ENCODE results near the gene SEC14L2. TPM values are rescaled to one million over a fixed set of nuclear protein-coding genes. Genes with fewer than 3 reads are reported as not detected.

The SEC14L2 gene
- total RNA-seq, 4 donors from 2014 or later, result 3.6 to 18.8 (median 13.3) TPM

DNA sequence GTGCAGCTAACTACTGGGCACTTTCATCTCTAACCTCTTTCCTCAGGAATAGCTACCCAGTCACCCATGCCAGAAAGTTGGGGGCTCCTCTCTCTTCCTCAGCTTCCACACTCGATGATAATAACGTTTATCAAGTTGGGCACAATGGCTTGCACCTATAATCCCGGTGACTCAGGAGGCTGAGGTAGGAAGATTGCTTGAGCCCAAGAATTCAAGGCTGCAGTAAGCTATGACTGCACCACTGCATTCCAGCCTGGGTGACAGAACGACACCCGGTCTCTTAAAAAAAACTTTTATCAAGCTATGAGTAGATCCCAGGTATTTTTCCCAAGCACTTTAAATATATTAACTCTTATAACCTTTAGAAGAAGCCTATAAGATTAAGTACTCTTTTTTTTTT, 42.2 kb upstream of the SEC14L2 start:
- TF ChIP-seq POLR2A (IDR thresholded peaks at IDR 0.05), result no peak
- TF ChIP-seq, protein P1, sequence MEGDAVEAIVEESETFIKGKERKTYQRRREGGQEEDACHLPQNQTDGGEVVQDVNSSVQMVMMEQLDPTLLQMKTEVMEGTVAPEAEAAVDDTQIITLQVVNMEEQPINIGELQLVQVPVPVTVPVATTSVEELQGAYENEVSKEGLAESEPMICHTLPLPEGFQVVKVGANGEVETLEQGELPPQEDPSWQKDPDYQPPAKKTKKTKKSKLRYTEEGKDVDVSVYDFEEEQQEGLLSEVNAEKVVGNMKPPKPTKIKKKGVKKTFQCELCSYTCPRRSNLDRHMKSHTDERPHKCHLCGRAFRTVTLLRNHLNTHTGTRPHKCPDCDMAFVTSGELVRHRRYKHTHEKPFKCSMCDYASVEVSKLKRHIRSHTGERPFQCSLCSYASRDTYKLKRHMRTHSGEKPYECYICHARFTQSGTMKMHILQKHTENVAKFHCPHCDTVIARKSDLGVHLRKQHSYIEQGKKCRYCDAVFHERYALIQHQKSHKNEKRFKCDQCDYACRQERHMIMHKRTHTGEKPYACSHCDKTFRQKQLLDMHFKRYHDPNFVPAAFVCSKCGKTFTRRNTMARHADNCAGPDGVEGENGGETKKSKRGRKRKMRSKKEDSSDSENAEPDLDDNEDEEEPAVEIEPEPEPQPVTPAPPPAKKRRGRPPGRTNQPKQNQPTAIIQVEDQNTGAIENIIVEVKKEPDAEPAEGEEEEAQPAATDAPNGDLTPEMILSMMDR (IDR thresholded peaks at IDR 0.05), result no peak
- intact Hi-C loops (cut with DNase I; ENCODE audit: low total_unique reads), result no loop called here
- H3K4me3 ChIP-seq (ENCODE audit: low read depth, poor library complexity, severe bottlenecking), result no peak overlapping the region
- no peak for DNase-seq (ENCODE audit: low spot score in 2 of 2)
- WGBS, 2 donors, result 68% methylated on average over 5 of the region's 5 CpGs

DNA sequence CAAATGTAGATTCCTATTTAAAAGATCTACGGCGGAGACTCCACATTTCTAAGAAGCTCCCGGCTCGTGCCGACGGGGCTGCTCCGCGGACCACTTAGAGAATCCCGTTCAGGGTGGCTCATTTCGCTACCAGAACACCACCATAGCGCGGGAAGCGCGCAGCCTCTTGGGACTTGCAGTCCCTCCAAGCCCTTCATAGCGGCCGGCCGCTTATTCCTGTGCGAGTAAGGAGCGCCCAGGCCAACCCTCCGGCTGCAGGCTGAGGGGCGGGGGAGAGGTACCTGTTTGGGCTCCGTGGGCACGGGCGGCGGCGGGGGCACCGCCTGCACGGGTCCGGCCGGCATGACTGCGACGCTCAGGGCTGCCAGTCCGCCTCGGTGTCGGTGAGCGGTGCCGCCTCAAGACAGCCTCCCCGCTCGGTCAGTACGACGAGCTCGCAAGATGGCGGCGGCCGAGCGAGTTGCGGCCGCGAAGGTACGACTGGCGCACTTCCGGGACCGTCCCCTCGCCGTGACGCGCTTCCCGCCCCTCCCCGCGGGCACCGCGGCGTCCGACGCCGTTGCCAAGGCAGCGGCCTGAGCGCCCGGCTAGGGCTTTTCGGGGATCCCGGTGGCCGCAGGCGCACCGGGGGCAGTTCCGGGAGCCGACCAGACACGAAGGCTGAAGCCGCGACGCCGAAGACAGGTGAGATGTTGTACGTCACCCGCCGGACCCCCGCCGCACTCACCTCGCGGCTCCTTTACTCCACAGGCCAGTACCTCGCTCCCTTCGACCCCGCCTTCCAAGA, 40.2 kb upstream of the SEC14L2 start, which contains the start of the genes CCDC157 and SF3A1:
TSS of gene CCDC157 (plus strand) at position 559 of the 787 bp plus-strand sequence. CDS start 8,994 bp downstream, outside the sequence.
TSS of gene SF3A1 (minus strand) at position 446 of the 787 bp plus-strand sequence. CDS start at position 344, 102 bp downstream.
- DNase-seq (ENCODE audit: low spot score in 2 of 2), result peak; percentile 75 to 96
- TF ChIP-seq POLR2A (IDR thresholded peaks at IDR 0.05), result peak in 1 of 2 donors; percentile 52
- TF ChIP-seq, protein P1 (IDR thresholded peaks at IDR 0.05), result no peak
- 0% methylated on average over 59 to 84 of the region's 91 CpGs for whole genome bisulfite sequencing, 2 donors
- intact Hi-C loops (cut with DNase I; ENCODE audit: low total_unique reads), result no loop called here
- peak within 1 kb of the TSS; percentile 69 for H3K4me3 ChIP-seq (ENCODE audit: low read depth, poor library complexity, severe bottlenecking)

GRCh38 chr22:30357236-30357570, 39.6 kb upstream of the SEC14L2 start:
- intact Hi-C loops (cut with DNase I; ENCODE audit: low total_unique reads), result no loop called here
- no peak for DNase-seq (ENCODE audit: low spot score in 2 of 2)
- H3K4me3 ChIP-seq (ENCODE audit: low read depth, poor library complexity, severe bottlenecking), result peak overlapping the region; percentile 69
- 1 to 4% methylated on average over 9 of the region's 9 CpGs for WGBS, 2 donors
- TF ChIP-seq POLR2A (IDR thresholded peaks at IDR 0.05), result no peak
- TF ChIP-seq, protein P1 (IDR thresholded peaks at IDR 0.05), result no peak

- no peak overlapping the region for H3K4me3 ChIP-seq (ENCODE audit: low read depth, poor library complexity, severe bottlenecking)
- 61 to 65% methylated on average over 22 of the region's 22 CpGs for WGBS, 2 donors
- intact Hi-C loops (cut with DNase I; ENCODE audit: low total_unique reads), result no loop called here
- TF ChIP-seq POLR2A (IDR thresholded peaks at IDR 0.05), result no peak
- TF ChIP-seq, protein P1 (IDR thresholded peaks at IDR 0.05), result no peak
- no peak for DNase-seq (ENCODE audit: low spot score in 2 of 2)
These were observed 39.1 kb upstream of the SEC14L2 start for GRCh38 chr22:30357650-30358215.

DNA sequence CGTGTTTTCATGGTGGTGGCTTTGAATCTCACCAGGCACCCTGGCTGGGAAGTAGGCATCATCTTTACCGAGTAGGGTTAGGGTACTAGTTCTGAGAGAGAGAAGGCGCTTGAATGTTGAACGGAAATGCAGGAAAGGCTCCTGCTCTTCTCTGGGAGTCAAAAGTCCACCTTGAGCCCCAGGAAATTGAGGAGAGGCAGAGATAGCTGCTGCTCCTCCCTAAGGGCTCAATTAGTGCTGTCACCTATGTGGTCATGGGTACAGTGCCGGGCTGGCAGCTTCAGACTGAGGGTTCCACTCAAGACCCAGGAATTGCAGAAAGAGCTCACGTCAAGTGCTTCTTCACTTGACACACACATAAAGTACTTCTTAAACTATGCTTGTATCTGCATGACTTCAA, 38.3 kb upstream of the SEC14L2 start:
- no peak for TF ChIP-seq POLR2A (IDR thresholded peaks at IDR 0.05)
- TF ChIP-seq, protein P1 (IDR thresholded peaks at IDR 0.05), result no peak
- DNase-seq (ENCODE audit: low spot score in 2 of 2), result no peak
- intact Hi-C loops (cut with DNase I; ENCODE audit: low total_unique reads), result no loop called here
- no peak overlapping the region for H3K4me3 ChIP-seq (ENCODE audit: low read depth, poor library complexity, severe bottlenecking)
- WGBS, 2 donors, result 93% methylated on average over 6 of the region's 6 CpGs

Data from lower leg skin (tissue), 4 donors.